B cell (primary cell): ENCODE measurements around the gene CYTH2.
"Not testable (repeated sequence)": the region's sequence is repeated elsewhere in the genome, so short reads cannot be mapped to it uniquely, and the experiment has no call there.

Experiments
- CTCF ChIP-seq: fragments of 200-600 bp; IDR thresholded peaks from one replicate; pipeline ENCODE4 v1.8.0; 2022; ENCODE audit warnings: antibody characterized with exemption, mild to moderate bottlenecking
- EZH2 ChIP-seq: IDR thresholded peaks from 2 replicates; pipeline ENCODE4 v1.6.1; 2012; ENCODE audit warnings: borderline replicate concordance, low read depth, mild to moderate bottlenecking, moderate library complexity, low read length; ENCODE audit not compliant: insufficient read depth, poor library complexity, severe bottlenecking

- not testable (repeated sequence) for TF ChIP-seq CTCF, EZH2
Measured at GRCh38 chr19:48519426-48519825, 50.3 kb downstream of the CYTH2 start.
